ENCODE measurements around the gene REXO5. TPM values are rescaled to one million over a fixed set of nuclear protein-coding genes. Genes with fewer than 3 reads are reported as not detected.

Gene REXO5
- total RNA-seq = 7.4 and 11.5 TPM in 2 replicates
- polyA plus RNA-seq = 2.1 and 2.3 TPM in 2 replicates
- 3.0 TPM in 2 replicates for polyA plus RNA-seq (2011; cell fraction: cytosol; rRNA removed)
- 17.4 and 19.8 TPM in 2 replicates for polyA plus RNA-seq (2011; cell fraction: nucleus; rRNA removed)
- polyA plus RNA-seq (2012) = 2.9 and 3.5 TPM in 2 replicates
- polyA minus RNA-seq = 13.6 and 14.2 TPM in 2 replicates
- polyA minus RNA-seq (2011; cell fraction: cytosol; rRNA and poly(A)+ RNA removed) = 4.2 TPM
- 17.9 and 19.8 TPM in 2 replicates for polyA minus RNA-seq (2011; cell fraction: nucleus; rRNA and poly(A)+ RNA removed)
- percentile 64 among the genes with signal in this experiment for Bru-seq, nascent RNA
- BruChase-seq, experiment 1, labeled RNA remaining after a 6-hour chase = percentile 42 among the genes with signal in this experiment
- BruChase-seq, experiment 2, labeled RNA remaining after a 2-hour chase = percentile 45 among the genes with signal in this experiment
- long read RNA-seq, partial matches to known transcripts = 2 of 14 reads
- long read RNA-seq, other reads (novel, unspliced or antisense) = 9 of 14 reads

- TSS peak; percentile 72 for BruUV-seq (replicated peaks)
- H3K4me2 ChIP-seq (ENCODE audit: insufficient read depth, low read length) = peak within 1 kb of the TSS; percentile 44
- no peaks in the 10 kb centered on the region for H3K9me3 ChIP-seq (replicated peaks; ENCODE audit: control insufficient read depth, insufficient read depth, low read length)
- H2AFZ ChIP-seq (ENCODE audit: low read depth, low read length) = peak within 1 kb of the TSS; percentile 50
- CTCF ChIA-PET = interaction anchor here (0.6 to 3.0 kb wide), 19 partner anchors 9 to 495 kb away, joined by 3 to 15 read pairs (median 4); no protein-coding TSS in a partner anchor
- peak within 1 kb of the TSS; percentile 49 for H3K27ac ChIP-seq (ENCODE audit: insufficient read depth, low read depth, low read length)
- POLR2A ChIA-PET = interaction anchor here (0.6 to 1.6 kb wide), 3 partner anchors 48 to 191 kb away, joined by 3 read pairs; no protein-coding TSS in a partner anchor
- dilution Hi-C loops (cut with MboI; ENCODE audit: extremely low pct_ligation_motif_present, low sequenced_read_pairs) (no loop called here), intact Hi-C loops (cut with micrococcal nuclease) (loop anchor here (1.0 to 5.0 kb wide), 4 partner anchors 65 to 352 kb away; partner anchors contain the start of genes DCUN1D3, LDAF1, LYRM1 and THUMPD1)
- no peaks in the 10 kb centered on the region for H3K27me3 ChIP-seq (ENCODE audit: control insufficient read depth in 2 of 2, insufficient read depth in 2 of 2, low read length in 2 of 2)
- FAIRE-seq (peak; percentile 88), DNase-seq (ENCODE audit: low read depth, low spot score) (peak; percentile 94)
- H3K79me2 ChIP-seq (ENCODE audit: control insufficient read depth, insufficient read depth, low read length) = no peaks in the 10 kb centered on the region
- H4K20me1 ChIP-seq (replicated peaks; ENCODE audit: control insufficient read depth, extremely low read depth, insufficient read depth, low read length) = no peaks in the 10 kb centered on the region
- no peaks in the 10 kb centered on the region for H3K36me3 ChIP-seq (ENCODE audit: control insufficient read depth in 2 of 2, extremely low read depth in 1 of 2, insufficient read depth in 2 of 2, low read length in 2 of 2)
- H3K9me1 ChIP-seq (replicated peaks; ENCODE audit: control insufficient read depth, extremely low read depth, insufficient read depth, low read length) = no peaks in the 10 kb centered on the region
- H3K9ac ChIP-seq (replicated peaks; ENCODE audit: extremely low read depth, insufficient read depth, low read length) = peak within 1 kb of the TSS; percentile 78
- TF ChIP-seq GATA2 (IDR thresholded peaks at IDR 0.05; ENCODE audit: insufficient read depth, insufficient read length, low read depth, low read length) = no peak
- TF ChIP-seq POLR2AphosphoS5 (IDR thresholded peaks at IDR 0.05; ENCODE audit: insufficient read depth, low read depth, low read length) = peak; percentile 91
- peak; percentile 1 for TF ChIP-seq MAX (IDR thresholded peaks at IDR 0.05; ENCODE audit: insufficient read depth, insufficient read length)
- peak; percentile 36 to 66 for TF ChIP-seq CTCF (IDR thresholded peaks at IDR 0.05; ENCODE audit: extremely low read depth in 1 of 2, insufficient read depth in 1 of 2, low read depth in 1 of 2, low read length in 2 of 2)
- TF ChIP-seq EZH2 (IDR thresholded peaks at IDR 0.05; ENCODE audit: borderline replicate concordance, low read depth, low read length, severe bottlenecking) = no peak
- TF ChIP-seq JUN (IDR thresholded peaks at IDR 0.05; ENCODE audit: borderline replicate concordance, insufficient read depth, insufficient read length, low read depth) = no peak
- no peak for TF ChIP-seq MYC (IDR thresholded peaks at IDR 0.05; ENCODE audit: low read depth, low read length)
- TF ChIP-seq POLR2A (IDR thresholded peaks at IDR 0.05; ENCODE audit: low read depth, low read length) = peak; percentile 76
- TF ChIP-seq FOS (IDR thresholded peaks at IDR 0.05; ENCODE audit: borderline replicate concordance, insufficient read depth, low read length) = no peak
- peak within 1 kb of the TSS; percentile 44 to 68 (median 50) for H3K4me3 ChIP-seq (replicated peaks in 1 of 3; ENCODE audit: insufficient read depth in 1 of 3, low read depth in 1 of 3, low read length in 3 of 3)
- H3K4me1 ChIP-seq (ENCODE audit: control insufficient read depth, extremely low read depth, insufficient read depth, low read length) = peaks cover 8% of the 10 kb centered on the region
Measured at GRCh38 chr16:20806168-20807050, at the start of gene REXO5, which contains the start of gene ERI2. TSS of gene REXO5 (plus strand) at chr16:20806527. CDS start at chr16:20806954, 427 bp downstream. TSS of gene ERI2 (minus strand) at chr16:20806472. CDS start at chr16:20806430, 42 bp downstream.

Measured in endothelial cell of umbilical vein (primary cell).